HG03097 (cell line): Measurements from ENCODE around the gene FLYWCH2.
"Not testable (repeated sequence)": the region's sequence is repeated elsewhere in the genome, so short reads cannot be mapped to it uniquely, and the experiment has no call there.

Experiments used
- ATAC-seq: cut with Tn5 transposase; IDR thresholded peaks from one replicate; pipeline ENCODE4 v1.9.1; 2021; ENCODE audit not compliant: unreplicated experiment, low FRiP score

FLYWCH2 gene

DNA sequence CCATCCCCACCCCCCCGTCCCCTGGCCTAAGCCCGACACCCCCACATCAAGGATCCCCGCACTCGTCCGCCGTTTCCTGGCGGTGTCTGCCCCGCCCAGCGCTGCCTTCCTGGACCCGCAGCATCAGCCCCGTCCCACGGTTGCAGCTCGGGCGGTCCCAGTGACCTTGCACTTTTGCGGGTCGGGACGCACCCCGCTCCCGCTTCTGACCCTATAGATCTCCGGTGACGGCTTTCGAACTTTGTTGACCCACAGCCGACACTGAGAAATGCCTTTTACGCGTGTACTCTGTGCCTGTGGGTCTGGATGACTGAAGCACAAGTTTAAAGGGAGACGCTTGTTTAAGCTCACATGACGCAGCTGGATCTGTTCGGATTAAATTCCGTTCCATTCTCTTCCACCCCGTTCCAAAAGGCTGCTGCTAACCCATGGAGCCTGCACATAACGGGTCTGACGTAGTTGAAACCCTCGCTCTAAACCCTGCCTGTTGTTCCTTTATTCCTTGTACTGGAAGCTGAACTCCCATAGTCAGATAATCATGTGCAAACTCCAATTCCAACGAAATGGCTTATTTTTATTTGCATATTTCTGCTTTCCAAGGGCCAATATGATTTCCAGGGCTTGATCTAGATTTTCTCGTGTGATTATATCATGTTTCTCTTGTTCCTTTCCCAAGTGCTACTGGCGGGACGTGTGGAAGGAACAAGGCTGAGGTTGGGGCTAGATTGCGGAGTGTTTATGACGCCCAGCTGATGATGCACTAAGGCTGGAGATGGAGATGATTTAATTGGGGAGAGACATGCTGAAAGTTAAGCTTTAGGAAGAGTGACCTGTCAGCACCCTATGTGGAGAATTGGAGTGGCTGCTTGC is 29.6 kb downstream of the FLYWCH2 start:
- peak; percentile 8 for ATAC-seq

DNA sequence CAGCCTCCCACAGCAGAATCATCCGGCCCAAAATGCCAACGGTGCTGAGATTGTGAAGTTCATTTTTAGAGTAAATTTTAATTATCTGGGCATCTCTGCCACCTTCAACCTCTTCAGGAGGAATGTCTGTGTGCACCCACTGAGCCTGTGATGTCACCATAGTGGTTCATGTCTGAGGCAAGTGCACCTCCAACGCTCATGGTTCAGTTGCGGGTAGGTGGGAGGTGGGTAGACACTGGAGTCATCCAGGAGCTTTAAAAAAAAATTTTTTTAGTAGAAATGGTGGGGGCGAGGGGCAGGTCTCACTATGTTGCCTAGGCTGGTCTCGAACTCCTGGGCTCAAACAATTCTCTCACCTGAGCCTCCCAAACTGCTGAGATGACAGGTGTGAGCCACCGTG is 30.6 kb downstream of the FLYWCH2 start:
- ATAC-seq: no peak

DNA sequence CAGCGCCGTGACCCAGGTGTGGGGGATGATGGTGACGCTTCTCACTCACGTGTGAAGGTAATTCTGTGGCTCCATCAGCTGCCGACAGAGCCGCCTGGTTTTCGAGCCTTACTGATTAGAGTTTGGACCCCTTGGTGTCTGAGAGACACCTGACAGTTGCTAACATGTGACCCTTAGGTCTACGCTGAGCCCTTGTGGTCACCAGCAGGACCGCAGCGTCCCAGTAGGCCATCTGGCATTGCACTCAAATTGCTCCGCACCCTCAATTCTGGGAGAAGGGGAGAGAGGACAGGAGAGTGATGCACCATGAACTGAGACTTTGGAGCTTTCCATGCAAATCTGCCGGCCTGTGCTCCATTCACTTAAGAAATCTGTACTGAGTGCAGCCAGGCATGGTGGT is 31.2 kb downstream of the FLYWCH2 start:
- no peak for ATAC-seq

DNA sequence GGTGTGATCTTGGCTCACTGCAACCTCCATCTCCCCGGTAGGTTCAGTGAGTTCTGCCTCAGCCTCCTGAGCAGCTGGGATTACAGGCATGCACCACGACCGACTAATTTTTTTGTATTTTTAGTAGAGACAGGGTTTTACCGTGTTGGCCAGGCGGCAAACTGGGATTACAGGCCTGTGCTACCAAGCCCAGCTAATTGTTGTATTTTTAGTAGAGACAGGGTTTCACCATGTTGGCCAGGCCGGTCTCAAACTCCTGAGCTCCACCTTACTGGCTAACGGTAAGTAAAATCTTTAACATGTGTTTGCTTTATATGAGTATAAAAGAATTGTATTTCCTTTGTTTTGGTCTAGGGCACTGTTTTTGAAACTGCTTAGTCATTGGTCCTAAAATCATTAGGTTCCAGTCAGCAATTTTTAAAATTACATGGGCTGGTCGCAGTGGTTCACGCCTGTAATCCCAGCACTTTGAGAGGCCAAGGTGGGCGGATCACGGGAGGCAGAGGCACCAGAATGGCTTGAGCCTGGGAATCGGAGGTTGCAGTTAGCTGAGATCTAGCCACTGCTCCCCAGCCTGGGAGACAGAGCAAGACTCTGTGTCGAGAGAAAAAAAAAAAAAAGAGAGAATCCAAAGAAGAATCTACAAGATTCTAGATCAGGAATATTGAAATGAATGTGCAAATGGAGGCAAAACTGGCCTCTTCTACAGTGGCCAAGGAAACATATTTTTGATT is 32.3 kb downstream of the FLYWCH2 start:
- ATAC-seq: no peak

DNA sequence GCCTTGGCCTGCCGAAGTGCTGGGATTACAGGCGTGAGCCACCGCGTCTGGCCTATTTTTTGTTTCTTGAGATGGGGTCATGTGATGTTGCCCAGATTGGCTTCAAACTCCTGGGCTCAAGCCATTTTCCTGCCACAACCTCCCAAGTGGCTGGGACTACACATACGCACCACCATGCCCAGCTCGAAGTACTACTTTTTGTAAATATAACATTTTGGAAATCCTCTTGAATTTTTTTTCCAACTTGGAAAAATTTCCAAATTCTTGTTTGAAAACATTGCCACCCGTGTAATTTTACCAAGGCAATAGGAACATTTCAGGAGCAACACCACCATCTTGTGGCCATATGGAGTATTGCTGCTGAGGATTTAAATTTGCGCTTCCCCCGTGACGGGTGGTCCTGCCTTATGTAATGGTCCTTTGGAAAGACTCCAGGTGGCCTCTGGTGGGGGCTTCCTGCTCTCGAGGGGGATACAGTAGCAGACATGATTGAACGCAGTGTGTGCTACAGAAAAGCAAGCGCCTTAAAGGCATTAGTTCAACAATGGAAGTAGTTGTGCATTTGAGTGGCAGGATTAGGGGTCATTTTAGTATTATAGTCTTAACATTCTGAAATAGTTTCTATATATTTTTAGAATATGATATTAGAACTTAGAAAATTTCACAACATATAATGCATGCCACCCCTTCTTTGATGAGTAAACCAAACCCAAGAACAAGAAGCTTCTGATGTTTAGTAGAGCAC is 36.7 kb downstream of the FLYWCH2 start:
- ATAC-seq: no peak

DNA sequence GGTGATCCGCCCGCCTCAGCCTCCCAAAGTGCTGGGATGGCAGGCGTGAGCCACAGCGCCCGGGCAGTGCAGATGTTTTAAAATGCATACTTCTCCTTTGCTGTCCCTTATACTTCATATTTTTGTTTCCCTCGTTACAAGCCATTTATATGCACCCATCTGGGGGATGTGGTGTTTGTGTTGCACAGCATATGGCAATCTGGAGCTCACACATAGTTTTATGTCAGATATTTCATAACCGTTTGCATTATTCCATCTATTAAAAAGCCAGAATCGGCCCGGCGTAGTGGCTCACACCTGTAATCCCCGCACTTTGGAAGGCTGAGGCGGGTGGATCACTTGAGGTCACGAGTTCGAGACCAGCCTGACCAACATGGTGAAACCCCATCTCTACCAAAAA is 40.5 kb downstream of the FLYWCH2 start:
- no peak for ATAC-seq

DNA sequence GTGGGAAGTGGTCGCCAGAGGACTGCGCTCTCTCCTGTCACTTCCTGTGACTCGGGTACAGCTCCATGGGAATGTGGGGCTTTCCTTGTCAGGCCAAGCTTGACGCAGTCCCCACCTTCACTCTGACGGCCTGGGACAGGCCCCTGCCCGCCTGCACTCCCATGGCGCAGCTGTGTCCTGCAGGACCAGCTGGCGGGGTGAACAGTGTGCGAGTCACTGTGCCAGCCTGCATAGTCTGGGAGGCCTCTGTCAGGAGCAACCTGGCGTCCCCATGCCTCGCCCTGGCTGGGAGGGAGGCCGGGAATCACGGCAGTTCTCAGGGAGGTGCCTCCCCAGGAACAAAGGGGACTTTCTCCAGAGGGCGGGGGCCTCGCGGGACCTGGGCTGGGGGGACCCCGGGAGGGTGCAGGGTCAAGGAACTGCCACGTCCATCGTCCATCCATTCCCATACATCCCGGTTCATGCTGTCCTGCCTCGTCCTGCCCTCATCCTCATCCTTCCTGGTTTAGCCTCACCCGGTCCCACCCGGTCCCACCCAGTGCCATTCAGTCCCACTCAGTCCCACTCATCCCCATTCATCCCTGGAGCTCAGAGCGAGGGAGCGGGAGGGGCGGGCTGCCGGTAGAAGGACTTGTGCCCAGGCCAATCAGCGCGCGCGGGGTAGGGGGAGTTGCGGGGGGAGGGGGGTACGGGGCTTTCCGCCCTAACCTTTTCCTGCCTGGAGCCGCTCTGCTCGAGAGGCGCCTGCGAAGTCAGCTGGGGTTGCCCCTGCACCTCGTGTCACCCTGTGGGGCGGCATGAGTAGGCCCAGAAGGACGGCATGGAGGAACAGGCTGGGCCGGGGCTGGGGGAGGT is 42.1 kb downstream of the FLYWCH2 start:
- no peak for ATAC-seq

DNA sequence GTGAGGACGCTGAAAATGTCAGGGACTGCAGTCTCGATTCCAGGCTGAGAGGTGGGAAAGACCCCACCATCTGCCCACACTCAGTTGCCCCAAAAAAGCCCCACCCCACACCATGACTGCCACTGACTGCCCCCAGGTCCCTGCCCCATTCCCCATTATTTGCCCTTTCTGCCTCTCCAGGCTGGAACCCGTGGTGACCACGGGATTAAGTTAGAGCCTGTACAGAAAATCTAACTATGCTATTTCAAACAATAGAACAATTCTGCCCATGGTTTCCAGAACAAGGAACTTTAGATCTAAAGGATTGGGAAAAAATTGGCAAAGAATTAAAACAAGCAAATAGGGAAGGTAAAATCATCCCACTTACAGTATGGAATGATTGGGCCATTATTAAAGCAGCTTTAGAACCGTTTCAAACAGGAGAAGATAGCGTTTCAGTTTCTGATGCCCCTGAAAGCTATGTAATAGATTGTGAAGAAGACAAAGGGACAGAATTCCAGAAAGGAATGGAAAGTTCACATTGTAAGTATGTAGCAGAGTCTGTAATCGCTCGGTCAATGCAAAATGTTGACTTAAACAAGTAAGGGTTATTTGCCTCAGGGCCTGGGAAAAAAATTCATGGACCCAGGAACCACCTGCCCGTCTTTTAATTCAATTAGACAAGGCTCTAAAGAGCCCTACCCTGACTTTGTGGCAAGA is 43.1 kb downstream of the FLYWCH2 start:
- ATAC-seq: no peak

DNA sequence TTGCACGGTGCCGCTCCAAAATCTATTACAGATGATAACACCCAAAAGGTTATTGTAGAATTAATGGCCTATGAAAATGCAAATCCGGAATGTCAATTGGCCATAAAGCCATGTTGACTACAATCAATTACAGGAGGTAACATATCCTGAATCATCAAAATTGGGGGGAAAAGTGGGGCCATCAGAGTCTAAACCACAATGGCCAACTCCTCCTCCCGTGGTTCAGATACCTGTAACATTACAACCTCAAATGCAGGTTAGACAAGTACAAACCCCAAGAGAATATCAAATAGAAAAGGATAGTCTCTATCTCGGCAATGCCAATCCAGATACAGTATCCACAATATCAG is 43.6 kb downstream of the FLYWCH2 start:
- ATAC-seq: no peak

DNA sequence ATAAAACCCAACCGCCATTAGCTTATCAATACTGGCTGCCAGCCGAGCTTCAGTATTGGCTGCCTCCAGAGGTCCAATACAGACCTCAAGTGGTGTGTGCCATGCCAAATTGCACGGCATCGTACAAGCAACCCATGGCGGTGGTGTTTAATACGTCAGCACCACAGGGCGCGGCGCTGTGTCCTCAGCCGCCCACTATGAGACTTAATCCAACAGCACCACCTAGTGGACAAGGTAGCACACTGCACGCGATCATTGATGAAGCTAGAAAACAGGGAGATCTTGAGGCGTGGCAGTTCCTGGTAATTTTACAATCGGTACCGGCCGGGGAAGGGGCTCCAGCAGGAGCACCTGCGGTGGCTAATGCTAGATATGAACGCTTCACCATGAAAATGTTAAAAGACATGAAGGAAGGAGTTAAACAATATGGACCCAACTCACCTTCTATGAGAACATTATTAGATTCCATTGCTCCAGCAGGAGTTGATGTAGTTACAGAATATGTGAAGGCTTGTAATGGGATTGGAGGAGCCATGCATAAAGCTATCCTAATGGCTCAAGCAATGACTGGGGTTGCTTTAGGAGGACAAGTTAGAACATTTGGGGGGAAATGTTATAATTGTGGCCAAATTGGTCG is 44.1 kb downstream of the FLYWCH2 start:
- no peak for ATAC-seq

DNA sequence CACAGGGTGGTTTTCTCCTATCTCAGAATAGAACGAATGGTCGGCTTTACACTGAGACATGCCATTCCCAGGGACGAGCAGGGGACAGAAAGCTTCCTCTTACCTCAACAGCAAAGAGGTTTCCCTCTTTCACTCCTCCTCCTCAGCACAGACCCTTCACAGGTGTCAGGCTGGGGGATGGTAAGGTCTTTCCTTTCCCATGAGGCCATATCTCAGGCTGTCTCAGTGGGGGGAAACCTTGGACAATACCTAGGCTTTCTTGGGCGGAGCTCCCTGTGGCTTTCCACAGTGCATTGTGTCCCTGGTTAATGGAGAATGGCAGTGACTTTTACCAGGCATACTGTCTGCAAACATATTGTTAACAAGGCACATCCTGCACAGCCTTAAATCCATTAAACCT is 45.1 kb downstream of the FLYWCH2 start:
- ATAC-seq: not testable (repeated sequence)

DNA sequence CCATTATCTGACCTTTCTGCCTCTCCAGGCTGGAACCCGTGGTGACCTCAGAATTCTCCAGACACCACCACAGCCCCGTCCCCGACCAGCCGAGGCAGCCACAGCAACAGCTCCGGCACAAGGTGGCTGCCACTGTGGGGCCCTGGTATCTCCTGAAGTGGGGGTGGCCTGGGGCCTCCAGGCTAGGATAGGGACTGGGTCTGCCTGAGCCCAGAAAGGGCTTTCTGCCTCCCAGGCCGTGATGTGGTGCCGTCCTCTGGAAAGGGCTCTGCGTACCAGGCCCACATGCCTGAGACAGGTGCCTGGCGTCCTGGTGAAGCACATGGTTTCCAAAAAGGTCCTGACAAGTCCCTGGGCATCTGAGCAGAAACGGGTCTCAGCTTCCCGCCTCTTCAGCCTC is 45.8 kb downstream of the FLYWCH2 start:
- ATAC-seq: no peak

DNA sequence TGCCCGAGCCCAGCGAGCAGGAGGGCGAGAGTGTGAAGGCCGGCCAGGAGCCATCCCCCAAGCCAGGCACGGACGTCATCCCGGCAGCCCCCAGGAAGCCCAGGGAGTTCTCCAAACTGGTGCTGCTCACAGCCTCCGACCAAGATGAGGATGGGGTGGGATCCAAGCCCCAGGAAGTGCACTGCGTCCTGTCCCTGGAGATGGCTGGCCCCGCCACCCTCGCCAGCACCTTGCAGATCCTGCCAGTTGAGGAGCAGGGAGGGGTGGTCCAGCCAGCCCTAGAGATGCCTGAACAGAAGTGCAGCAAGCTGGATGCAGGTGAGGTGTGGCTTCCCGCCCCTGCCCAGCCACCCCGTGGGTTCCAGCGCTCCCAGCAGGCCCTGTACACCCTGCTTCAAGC is 46.7 kb downstream of the FLYWCH2 start:
- no peak for ATAC-seq

DNA sequence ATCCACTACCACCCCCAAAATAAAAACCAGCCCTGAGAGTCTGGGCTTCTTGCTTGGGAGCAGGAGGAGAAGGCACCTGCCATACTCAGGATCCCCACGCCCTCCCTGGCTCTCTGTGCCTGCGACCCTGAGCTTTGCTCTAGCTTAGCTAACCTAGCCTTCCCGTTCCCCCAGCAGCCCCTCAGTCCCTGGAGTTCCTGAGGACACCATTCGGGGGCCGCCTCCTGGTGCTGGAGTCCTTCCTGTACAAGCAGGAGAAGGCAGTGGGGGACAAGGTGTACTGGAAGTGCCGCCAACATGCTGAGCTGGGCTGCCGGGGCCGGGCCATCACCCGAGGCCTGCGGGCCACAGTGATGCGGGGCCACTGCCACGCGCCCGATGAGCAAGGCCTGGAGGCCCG is 47.2 kb downstream of the FLYWCH2 start:
- no peak for ATAC-seq

DNA sequence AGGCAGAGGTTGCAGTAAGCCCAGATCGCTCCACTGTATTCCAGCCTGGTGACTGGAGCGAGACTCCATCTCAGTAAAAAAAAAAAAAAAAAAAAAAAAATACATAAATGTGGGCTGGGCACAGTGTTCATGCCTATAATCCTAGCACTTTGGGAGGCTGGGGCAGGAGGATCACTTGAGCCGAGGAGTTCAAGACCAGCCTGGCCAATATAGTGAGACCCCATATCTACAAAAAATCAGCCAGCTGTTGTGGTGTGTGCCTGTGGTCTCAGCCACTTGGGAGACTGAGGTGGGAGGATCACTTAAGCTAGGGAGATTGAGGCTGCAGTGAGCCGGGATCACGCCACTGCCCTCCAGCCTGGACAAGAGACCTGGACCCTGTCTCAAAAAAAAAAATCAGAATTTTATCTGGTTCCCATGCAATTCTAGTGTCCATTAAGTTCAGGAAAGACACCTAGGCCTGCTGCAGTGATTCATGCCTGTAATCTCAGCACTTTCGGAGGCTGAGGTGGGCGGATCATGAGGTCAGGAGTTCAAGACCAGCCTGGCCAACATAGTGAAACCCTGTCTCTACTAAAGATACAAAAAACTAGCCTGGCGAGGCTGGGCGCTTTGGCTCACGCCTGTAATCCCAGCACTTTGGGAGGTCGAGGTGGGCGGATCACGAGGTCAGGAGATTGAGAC is 48.4 kb downstream of the FLYWCH2 start:
- ATAC-seq: not testable (repeated sequence)

DNA sequence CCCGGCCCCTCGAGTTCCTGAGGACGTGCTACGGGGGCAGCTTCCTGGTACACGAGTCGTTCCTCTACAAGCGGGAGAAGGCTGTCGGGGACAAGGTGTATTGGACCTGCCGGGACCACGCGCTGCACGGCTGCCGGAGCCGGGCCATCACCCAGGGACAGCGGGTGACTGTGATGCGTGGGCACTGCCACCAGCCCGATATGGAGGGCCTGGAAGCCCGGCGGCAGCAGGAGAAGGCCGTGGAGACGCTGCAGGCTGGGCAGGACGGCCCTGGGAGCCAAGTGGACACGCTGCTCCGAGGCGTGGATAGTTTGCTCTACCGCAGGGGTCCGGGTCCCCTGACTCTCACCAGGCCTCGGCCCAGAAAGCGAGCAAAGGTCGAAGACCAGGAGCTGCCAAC is 50.1 kb downstream of the FLYWCH2 start:
- ATAC-seq: no peak

DNA sequence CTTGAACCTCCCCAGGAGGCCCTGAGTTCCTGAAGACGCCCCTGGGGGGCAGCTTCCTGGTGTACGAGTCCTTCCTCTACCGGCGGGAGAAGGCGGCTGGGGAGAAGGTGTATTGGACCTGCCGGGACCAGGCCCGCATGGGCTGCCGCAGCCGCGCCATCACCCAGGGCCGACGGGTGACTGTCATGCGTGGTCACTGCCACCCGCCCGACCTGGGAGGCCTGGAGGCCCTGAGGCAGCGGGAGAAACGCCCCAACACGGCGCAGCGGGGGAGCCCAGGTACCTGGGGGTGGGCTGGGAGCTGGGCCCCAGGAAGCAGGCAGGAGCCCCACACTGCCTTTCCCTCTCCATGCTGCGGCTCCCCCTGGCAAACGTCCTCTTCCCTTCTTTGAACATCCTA is 50.7 kb downstream of the FLYWCH2 start:
- ATAC-seq: no peak

DNA sequence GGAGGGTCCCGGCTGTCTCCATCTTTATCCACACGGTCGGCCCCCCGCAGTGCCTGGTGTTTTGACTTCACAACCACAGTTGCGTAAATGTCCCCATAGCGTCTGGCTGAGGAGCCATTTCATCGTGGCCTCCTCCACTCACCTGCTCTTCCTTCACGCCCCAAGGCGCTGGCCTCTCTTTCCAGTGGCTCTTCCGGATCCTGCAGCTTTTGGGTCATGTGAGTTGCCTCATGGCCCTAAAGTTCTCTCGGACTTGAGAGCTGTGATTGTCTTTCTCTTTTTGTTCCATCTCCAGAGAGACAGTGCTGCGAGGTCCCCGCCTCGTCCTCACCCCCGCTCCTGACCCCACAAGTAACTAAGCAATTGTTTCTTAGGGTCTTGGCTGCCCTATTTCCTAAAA is 51.4 kb downstream of the FLYWCH2 start:
- no peak for ATAC-seq

DNA sequence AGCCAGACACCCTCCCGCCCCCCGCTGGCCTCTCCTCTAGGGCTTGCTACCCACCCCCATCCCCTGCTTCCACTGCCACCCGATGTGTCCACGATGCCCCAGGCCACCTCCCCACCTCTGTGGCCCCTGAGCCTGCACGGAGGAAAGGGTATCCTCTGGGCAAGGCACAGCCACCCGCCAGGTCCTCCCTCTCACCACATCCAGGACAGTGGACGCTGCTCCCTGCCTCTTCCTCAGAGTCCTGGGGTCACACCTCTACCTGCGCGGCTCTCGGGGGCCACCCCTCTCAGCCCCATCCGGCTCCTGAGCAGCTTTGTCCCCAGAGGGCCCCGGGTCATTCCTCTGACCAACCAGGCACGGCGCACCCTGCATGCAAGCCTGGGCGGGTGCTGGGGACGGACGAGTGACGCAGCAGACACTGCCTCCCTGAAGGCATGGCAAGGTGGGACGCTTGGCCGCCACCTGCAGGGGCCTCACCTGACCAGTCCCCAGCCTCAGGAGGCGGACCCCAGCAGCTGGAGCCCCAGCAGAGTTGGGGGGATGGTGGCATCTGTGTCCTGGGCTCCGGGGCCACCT is 53.5 kb downstream of the FLYWCH2 start:
- ATAC-seq: no peak
